ENCODE data around the gene CLIC1. TPM values are rescaled to one million over a fixed set of nuclear protein-coding genes. Genes with fewer than 3 reads are reported as not detected.

The CLIC1 gene
- 374 and 397 TPM in 2 replicates for total RNA-seq

GRCh38 chr6:31736021-31736767, at the start of gene CLIC1:
Gene CLIC1 (minus strand): TSS chr6:31736530. CDS start chr6:31736300, 230 bp downstream.
- peaks cover 74% of the 10 kb centered on the region for H3K4me1 Mint-ChIP-seq
- POLR2A ChIA-PET: interaction anchor here (0.5 to 7.5 kb wide), 24 partner anchors 9 to 195 kb away, joined by 3 to 131 read pairs (median 6); partner anchors contain the start of genes ABHD16A, BAG6, DDAH2 and DDX39B

GRCh38 chr6:31785475-31785874, 49.1 kb upstream of the CLIC1 start:
- intact Hi-C loops (cut with micrococcal nuclease): no loop called here
- H3K36me3 Mint-ChIP-seq (ENCODE audit: low read depth): peaks cover 56% of the 10 kb centered on the region
- peaks cover 21% of the 10 kb centered on the region for H3K4me1 Mint-ChIP-seq
- POLR2A ChIA-PET: interaction anchor here (1.3 kb wide), 1 partner anchor 10 kb away, joined by 5 read pairs; the partner anchor contains the start of gene VARS1
- H3K27ac Mint-ChIP-seq: no peak overlapping the region
- ATAC-seq (ENCODE audit: low read depth) (no peak), DNase-seq (no peak)
- H3K9me3 Mint-ChIP-seq: no peaks in the 10 kb centered on the region
- no peak overlapping the region for H3K4me3 Mint-ChIP-seq
- CTCF ChIA-PET: no interaction called here
- TF ChIP-seq CTCF (IDR thresholded peaks at IDR 0.05): no peak
- H3K27me3 Mint-ChIP-seq: no peaks in the 10 kb centered on the region

More at GRCh38 chr6:31736021-31736767, at the start of gene CLIC1:
- TF ChIP-seq CTCF (IDR thresholded peaks at IDR 0.05): no peak
- Mint-ChIP-seq H3K36me3 (ENCODE audit: low read depth) (peaks cover 50% of the 10 kb centered on the region), H3K27me3 (no peaks in the 10 kb centered on the region), H3K27ac (peak within 1 kb of the TSS; percentile 94), H3K4me3 (peak within 1 kb of the TSS; percentile 92), H3K9me3 (no peaks in the 10 kb centered on the region)
- intact Hi-C loops (cut with micrococcal nuclease): loop anchor here (5.0 to 10.0 kb wide), 2 partner anchors 114 to 241 kb away; partner anchors contain the start of genes MICB and PRRC2A
- peak; percentile 73 for DNase-seq
- peak; percentile 46 for ATAC-seq (ENCODE audit: low read depth)
- CTCF ChIA-PET: interaction anchor here (0.8 to 1.8 kb wide), 5 partner anchors 34 to 94 kb away, joined by 3 to 5 read pairs (median 3); no protein-coding TSS in a partner anchor

GRCh38 chr6:31784098-31784925, 48.0 kb upstream of the CLIC1 start:
- H3K36me3 Mint-ChIP-seq (ENCODE audit: low read depth): peaks cover 60% of the 10 kb centered on the region
- ATAC-seq (ENCODE audit: low read depth): no peak

GRCh38 chr6:31782126-31782855, 46.0 kb upstream of the CLIC1 start:
- intact Hi-C loops (cut with micrococcal nuclease): no loop called here
- Mint-ChIP-seq H3K4me3 (no peak overlapping the region), H3K27me3 (no peaks in the 10 kb centered on the region), H3K36me3 (ENCODE audit: low read depth) (peaks cover 67% of the 10 kb centered on the region), H3K27ac (no peak overlapping the region), H3K9me3 (no peaks in the 10 kb centered on the region), H3K4me1 (peaks cover 5% of the 10 kb centered on the region)
- DNase-seq (no peak), ATAC-seq (ENCODE audit: low read depth) (no peak)
- CTCF ChIA-PET: no interaction called here
- no peak for TF ChIP-seq CTCF (IDR thresholded peaks at IDR 0.05)
- POLR2A ChIA-PET: interaction anchor here (0.8 kb wide), 1 partner anchor 145 kb away, joined by 4 read pairs; no protein-coding TSS in a partner anchor

More at GRCh38 chr6:31784098-31784925, 48.0 kb upstream of the CLIC1 start:
- no peak for TF ChIP-seq CTCF (IDR thresholded peaks at IDR 0.05)
- Mint-ChIP-seq H3K4me3 (no peak overlapping the region), H3K27me3 (no peaks in the 10 kb centered on the region), H3K9me3 (no peaks in the 10 kb centered on the region), H3K27ac (no peak overlapping the region), H3K4me1 (peaks cover 12% of the 10 kb centered on the region)
- ChIA-PET CTCF (no interaction called here), POLR2A (interaction anchor here (0.5 to 1.6 kb wide), 3 partner anchors 13 to 90 kb away, joined by 3 to 13 read pairs (median 4); partner anchors contain the start of gene MSH5)
- no peak for DNase-seq
- intact Hi-C loops (cut with micrococcal nuclease): no loop called here

All from activated B cell treated with CpG ODN at 0.5 μM for 24 hours (primary cell).